Glomerular endothelial cell (primary cell): Measurements from ENCODE around the gene MYOM1. TPM values are rescaled to one million over a fixed set of nuclear protein-coding genes. Genes with fewer than 3 reads are reported as not detected.

Experiments
- DNase-seq: peaks from one replicate; pipeline ENCODE4 v3.0.0-alpha.2; 2011; ENCODE audit warnings: low read depth, low spot score; ENCODE audit errors: extremely low read depth
- total RNA-seq: library from RNA; depleted of rRNA; stranded (reverse); fragments of >200 nt; gene quantifications from 2 replicates; pipeline ENCODE4 v1.2.3, GENCODE V29; 2015

Gene MYOM1
- total RNA-seq, 1 donor from 2014 or later, result 0.41 TPM

- DNase-seq, result no peak
Observed at GRCh38 chr18:3190610-3191009, 29.2 kb downstream of the MYOM1 start.

- DNase-seq, result no peak
Observed at GRCh38 chr18:3189884-3190283, 29.9 kb downstream of the MYOM1 start.

- DNase-seq, result no peak
Observed at GRCh38 chr18:3186678-3187658, 32.8 kb downstream of the MYOM1 start.

- no peak for DNase-seq
Observed at GRCh38 chr18:3184275-3184963, 35.3 kb downstream of the MYOM1 start.

GRCh38 chr18:3183103-3183717 is 36.6 kb downstream of the MYOM1 start:
- no peak for DNase-seq

- no peak for DNase-seq
Observed at GRCh38 chr18:3180325-3180724, 39.4 kb downstream of the MYOM1 start.

- DNase-seq, result no peak
Observed at GRCh38 chr18:3179430-3180089, 40.2 kb downstream of the MYOM1 start.

- DNase-seq, result no peak
Observed at GRCh38 chr18:3177902-3178687, 41.7 kb downstream of the MYOM1 start.

- no peak for DNase-seq
Observed at GRCh38 chr18:3175195-3175758, 44.5 kb downstream of the MYOM1 start.

GRCh38 chr18:3172097-3172496 is 47.7 kb downstream of the MYOM1 start:
- no peak for DNase-seq

- no peak for DNase-seq
Observed at GRCh38 chr18:3171631-3172030, 48.1 kb downstream of the MYOM1 start.

- no peak for DNase-seq
Observed at GRCh38 chr18:3170441-3171161, 49.2 kb downstream of the MYOM1 start.

- no peak for DNase-seq
Observed at GRCh38 chr18:3164381-3164780, 55.4 kb downstream of the MYOM1 start.

- DNase-seq, result no peak
Observed at GRCh38 chr18:3163968-3164367, 55.8 kb downstream of the MYOM1 start.

- DNase-seq, result no peak
Observed at GRCh38 chr18:3162181-3162580, 57.6 kb downstream of the MYOM1 start.

GRCh38 chr18:3159830-3160229 is 59.9 kb downstream of the MYOM1 start:
- DNase-seq, result no peak

- DNase-seq, result no peak
Observed at GRCh38 chr18:3157606-3158005, 62.2 kb downstream of the MYOM1 start.

- no peak for DNase-seq
Observed at GRCh38 chr18:3157086-3157485, 62.7 kb downstream of the MYOM1 start.

GRCh38 chr18:3156325-3156640 is 63.5 kb downstream of the MYOM1 start:
- no peak for DNase-seq
